ENCODE results near the gene SIRT4. TPM values are rescaled to one million over a fixed set of nuclear protein-coding genes. Genes with fewer than 3 reads are reported as not detected.
A peak's percentile ranks its signal among the peaks of the same experiment; 100 is the strongest.

The SIRT4 gene
- total RNA-seq, 4 donors from 2014 or later = 3.2 to 6.3 (median 4.2) TPM

GRCh38 chr12:120361506-120362208 is 59.5 kb downstream of the SIRT4 start:
- DNase-seq = peak in 2 of 3 donors; percentile 50 to 64
- Histone ChIP-seq H3K9me3 (no peaks in the 10 kb centered on the region), H3K27ac (peak overlapping the region in 3 of 4 donors; percentile 7 to 53 (median 27)), H3K27me3 (no peaks in the 10 kb centered on the region), H3K4me3 (peak overlapping the region; percentile 11 to 44 (median 23)), H3K4me1 (peaks cover 0 to 44% (median under 1%) of the 10 kb centered on the region in 4 donors), H3K36me3 (no peaks in the 10 kb centered on the region)
- TF ChIP-seq CTCF (IDR thresholded peaks at IDR 0.05) (no peak), POLR2A (IDR thresholded peaks at IDR 0.05) (no peak)

Small RNA genes lying within 50 kb of the gene (small RNA-seq; reads per million reads assigned to genes)
- gene RNU4-1 = 1,981 to 3,911 reads per million in 2 donors
- 566 to 994 reads per million in 2 donors for gene RNU4-2
- gene RNU6-1088P = 0 reads per million in 2 donors

Other genes starting within 250 kb of the SIRT4 start
- 10 to 100 TPM; 16.6 to 22.5 (median 19.1) TPM for gene RAB35, start 185.6 kb upstream of the SIRT4 start, total RNA-seq
- gene GCN1, start 107.6 kb upstream of the SIRT4 start, total RNA-seq = 100 to 1,000 TPM in 3 of 4 donors, 10 to 100 TPM in 1; 64.1 to 171 (median 126) TPM
- 1,000 to 10,000 TPM; 1,101 to 2,555 (median 1,343) TPM for gene RPLP0, start 101.2 kb upstream of the SIRT4 start, total RNA-seq
- 100 to 1,000 TPM; 138 to 204 (median 177) TPM for gene PXN, start 36.6 kb upstream of the SIRT4 start, total RNA-seq
- under 1 TPM; under 0.01 TPM for gene RNU4-2, start 10.4 kb upstream of the SIRT4 start, total RNA-seq
- under 1 TPM; under 0.01 TPM for gene RNU4-1, start 9.1 kb upstream of the SIRT4 start, total RNA-seq
- gene PLA2G1B, start 25.5 kb downstream of the SIRT4 start, total RNA-seq = not detected
- 1 to 10 TPM; 1.6 to 5.8 (median 4.2) TPM for gene MSI1, start 66.8 kb downstream of the SIRT4 start, total RNA-seq
- gene COX6A1, start 135.8 kb downstream of the SIRT4 start, total RNA-seq = 1,000 to 10,000 TPM in 2 of 4 donors, 100 to 1,000 TPM in 2; 175 to 1,520 (median 1,006) TPM
- gene TRIAP1, start 144.1 kb downstream of the SIRT4 start, total RNA-seq = 10 to 100 TPM in 1 of 4 donors, 1 to 10 TPM in 3; 4.5 to 19.0 (median 6.4) TPM
- gene GATC, start 144.1 kb downstream of the SIRT4 start, total RNA-seq = 10 to 100 TPM; 18.6 to 37.1 (median 27.3) TPM
- gene SRSF9, start 167.4 kb downstream of the SIRT4 start, total RNA-seq = 100 to 1,000 TPM in 1 of 4 donors, 10 to 100 TPM in 3; 59.9 to 144 (median 78.1) TPM
- 100 to 1,000 TPM; 128 to 212 (median 199) TPM for gene DYNLL1, start 193.8 kb downstream of the SIRT4 start, total RNA-seq
- gene COQ5, start 226.8 kb downstream of the SIRT4 start, total RNA-seq = 10 to 100 TPM; 22.6 to 40.4 (median 28.6) TPM
- 100 to 1,000 TPM; 220 to 375 (median 305) TPM for gene RNF10, start 232.0 kb downstream of the SIRT4 start, total RNA-seq